Measurements from ENCODE around the gene KLK11.

DNA sequence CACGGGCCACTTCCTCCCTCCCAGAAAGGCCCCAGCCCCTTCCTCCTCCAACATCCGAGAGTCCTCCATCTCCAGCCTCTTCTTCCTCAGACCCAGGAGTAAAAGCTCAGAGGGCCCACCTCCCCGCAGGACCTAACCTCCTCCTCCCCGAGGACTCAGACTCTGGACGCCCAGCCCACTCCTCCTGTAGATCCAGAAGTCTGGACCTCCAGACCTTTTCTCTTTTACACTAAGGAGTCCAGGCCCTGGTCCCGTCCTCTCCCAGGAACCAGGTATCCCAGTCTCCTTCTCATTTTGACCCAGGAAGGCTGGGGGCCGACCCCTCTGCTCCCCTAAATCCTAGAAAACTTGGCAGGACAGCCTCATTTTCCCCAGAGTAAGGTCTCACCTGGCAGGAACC lies 23.1 kb downstream of the KLK11 start:
- TF ChIP-seq, protein P1, sequence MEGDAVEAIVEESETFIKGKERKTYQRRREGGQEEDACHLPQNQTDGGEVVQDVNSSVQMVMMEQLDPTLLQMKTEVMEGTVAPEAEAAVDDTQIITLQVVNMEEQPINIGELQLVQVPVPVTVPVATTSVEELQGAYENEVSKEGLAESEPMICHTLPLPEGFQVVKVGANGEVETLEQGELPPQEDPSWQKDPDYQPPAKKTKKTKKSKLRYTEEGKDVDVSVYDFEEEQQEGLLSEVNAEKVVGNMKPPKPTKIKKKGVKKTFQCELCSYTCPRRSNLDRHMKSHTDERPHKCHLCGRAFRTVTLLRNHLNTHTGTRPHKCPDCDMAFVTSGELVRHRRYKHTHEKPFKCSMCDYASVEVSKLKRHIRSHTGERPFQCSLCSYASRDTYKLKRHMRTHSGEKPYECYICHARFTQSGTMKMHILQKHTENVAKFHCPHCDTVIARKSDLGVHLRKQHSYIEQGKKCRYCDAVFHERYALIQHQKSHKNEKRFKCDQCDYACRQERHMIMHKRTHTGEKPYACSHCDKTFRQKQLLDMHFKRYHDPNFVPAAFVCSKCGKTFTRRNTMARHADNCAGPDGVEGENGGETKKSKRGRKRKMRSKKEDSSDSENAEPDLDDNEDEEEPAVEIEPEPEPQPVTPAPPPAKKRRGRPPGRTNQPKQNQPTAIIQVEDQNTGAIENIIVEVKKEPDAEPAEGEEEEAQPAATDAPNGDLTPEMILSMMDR (IDR thresholded peaks at IDR 0.05): no peak
- TF ChIP-seq EP300 (IDR thresholded peaks at IDR 0.05): no peak

Measured in tibial nerve (tissue), 4 donors.